GM18909 (cell line): ENCODE results near the gene SVOP.
A peak's percentile ranks its signal among the peaks of the same experiment; 100 is the strongest.

Experiments used
- ATAC-seq: cut with Tn5 transposase; IDR thresholded peaks from one replicate; pipeline ENCODE4 v1.9.1; 2021; ENCODE audit warnings: mild to moderate bottlenecking; ENCODE audit not compliant: unreplicated experiment, poor library complexity

The SVOP gene

DNA sequence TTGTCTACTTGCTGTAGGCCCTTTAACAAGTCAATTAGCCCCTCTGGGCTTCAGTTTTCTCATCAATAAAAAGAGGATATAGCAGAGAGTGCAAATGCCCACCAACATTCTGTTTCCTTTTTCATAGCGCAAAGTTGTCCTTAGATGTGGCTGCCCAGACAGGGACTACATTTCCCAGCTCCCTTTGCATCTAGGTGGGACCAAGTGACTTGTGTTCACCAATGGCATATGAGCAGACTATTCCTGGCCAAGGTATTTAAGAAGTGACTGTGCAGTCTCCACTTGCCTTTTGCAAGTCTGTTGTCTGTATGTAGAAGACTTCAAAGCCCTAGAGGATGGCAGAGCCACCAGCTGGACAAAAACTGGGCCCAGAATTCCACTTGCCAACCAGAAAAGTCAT is 81.3 kb downstream of the SVOP start:
- ATAC-seq, result no peak

DNA sequence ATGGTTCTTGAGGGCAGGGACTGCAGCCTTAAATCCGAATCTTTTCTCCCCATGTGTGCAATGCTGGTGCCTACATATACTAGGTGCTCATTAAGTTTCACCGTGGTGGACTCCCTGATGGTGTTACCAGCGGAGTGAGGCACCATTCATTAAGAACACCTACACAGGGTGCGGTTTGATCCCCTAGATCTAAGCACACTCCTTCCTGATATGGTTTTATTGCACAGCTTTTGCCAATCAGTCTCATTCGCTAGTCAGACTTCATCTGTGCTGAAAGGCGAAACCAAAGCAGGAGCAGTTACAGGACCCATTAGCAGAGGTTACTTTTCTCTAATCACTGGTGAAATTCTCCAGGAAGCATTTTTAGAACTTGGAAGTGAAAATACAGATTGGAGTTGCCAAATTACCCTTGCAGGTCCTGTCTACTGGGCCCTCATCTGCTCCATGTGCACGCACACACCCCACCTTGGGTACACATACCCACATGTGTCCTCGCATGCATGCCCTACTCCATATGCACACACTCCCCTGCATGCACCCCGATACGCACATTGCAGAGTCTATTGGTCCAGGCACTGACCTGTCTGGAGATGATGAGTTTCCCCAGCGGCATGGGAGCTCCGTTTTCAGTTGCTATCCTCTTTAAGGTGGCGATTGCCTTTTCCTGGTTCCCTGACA is 82.5 kb downstream of the SVOP start:
- no peak for ATAC-seq

DNA sequence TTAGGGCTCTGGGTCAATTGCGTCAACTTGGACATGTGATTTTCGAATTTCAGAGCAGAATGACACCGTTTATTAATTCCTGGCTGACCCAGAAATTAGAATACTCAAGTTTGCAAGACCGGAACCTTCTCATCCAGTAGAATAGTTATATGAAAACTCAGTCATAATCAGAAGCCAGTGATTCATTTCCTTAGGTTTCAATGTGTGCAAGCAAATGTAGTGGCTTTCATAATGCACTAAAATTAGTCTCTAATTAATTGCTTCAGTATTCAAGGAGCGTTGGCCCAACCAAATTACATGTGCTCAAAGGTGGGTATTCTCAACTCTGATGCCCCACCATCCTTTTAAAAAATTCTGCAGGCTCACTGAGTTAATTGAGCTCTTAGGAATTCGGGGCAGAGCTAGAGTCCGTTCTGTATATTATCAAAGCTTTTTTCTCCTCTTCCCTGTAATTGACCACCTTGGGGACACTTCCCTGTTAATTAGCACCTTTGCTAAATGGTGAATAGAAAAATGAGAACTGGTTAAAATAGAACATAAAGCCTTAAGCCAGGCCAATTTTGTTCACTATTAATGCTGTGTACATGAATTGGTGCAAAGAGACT is 85.6 kb downstream of the SVOP start:
- ATAC-seq, result no peak

DNA sequence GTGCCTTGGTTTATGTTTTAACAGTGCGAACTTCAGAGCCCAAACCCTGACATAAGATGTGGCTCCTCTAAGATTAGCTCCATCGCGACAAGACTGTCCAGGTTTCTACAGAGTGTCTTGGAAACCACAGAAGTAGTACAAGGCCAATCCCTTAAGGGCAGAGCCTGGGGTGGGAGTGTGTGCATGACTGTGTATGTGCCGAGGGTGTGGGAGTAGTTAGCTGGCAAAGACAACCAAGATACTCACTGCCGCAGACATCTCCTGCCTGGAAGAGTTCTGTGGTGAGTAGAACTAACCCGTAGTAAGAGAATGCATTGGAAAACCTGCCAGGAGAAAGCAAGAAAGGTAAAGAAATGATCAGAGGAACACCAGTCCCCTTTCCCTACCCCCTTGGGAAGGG is 86.9 kb downstream of the SVOP start:
- ATAC-seq, result no peak

DNA sequence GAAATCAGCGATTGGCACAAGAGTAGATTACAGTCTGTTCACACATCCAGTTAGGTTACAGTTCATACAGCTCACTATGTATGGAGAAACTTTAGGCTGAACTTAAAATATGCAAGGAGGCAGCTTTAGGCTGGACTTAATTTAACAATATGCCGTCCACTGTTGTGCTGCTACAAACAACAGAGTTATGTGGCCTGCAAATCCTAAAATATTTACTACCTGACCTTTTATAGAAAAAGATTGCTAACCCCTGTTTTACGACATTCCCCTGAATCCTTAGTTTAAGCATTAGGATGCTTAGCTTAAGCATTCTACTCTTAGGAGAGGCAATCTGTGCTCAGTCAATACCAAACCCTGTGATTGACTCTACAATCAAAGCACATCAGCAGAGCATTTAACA is 90.1 kb downstream of the SVOP start:
- ATAC-seq, result no peak

DNA sequence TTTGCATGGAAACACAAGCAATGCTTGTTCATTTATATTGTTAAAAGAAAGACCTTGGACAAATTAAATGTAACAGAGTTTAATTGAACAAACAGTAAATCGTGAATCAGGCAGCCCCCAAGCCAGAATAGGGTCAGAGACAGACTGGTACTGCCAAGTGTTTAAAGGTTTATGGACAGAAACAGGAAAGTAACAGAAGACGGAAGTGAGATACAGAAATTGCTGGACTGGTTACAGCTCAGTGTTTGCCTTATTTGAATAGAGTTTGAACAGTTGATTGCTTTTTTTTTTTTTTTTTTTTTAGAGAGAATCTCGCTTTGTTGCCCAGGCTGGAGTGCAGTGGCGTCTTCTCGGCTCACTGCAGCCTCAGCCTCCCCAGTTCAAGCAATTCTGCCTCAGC is 90.7 kb downstream of the SVOP start:
- peak; percentile 54 for ATAC-seq

DNA sequence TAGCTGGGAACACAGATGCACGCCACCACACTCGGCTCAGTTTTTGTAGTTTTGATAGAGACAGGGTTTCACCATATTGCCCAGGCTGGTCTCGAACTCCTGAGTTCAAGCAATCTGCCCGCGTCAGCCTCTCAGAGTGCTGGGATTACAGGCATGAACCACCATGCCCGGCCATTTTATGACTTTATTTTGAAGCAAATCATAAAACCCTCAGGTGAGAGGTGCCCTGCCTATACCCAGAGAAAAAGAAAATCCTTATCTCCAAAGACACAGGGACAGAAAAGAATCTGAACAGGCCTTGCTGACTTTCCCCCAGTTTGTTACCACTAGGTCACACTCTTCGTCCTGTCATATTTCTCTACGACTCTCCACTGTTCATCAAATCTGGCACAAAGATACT is 92.2 kb downstream of the SVOP start:
- no peak for ATAC-seq

DNA sequence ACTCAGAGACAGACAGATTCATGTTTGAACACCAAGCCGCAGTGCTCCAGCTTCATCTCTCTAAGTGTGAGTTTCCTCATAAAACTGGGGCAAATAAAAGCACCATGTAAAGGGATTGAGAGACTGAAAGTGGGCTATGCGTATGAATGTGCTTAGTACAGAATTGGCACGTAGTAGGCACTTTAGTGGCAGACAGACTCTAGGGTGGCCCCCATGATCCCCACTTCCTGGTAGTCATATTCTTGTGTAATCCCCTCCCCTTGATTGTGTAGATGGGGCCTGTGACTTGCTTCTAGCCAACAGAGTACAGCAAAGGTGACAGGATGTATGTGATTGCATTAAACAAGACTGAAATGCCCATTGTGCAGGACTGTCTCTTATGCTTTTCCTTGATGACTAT is 98.0 kb downstream of the SVOP start:
- no peak for ATAC-seq

DNA sequence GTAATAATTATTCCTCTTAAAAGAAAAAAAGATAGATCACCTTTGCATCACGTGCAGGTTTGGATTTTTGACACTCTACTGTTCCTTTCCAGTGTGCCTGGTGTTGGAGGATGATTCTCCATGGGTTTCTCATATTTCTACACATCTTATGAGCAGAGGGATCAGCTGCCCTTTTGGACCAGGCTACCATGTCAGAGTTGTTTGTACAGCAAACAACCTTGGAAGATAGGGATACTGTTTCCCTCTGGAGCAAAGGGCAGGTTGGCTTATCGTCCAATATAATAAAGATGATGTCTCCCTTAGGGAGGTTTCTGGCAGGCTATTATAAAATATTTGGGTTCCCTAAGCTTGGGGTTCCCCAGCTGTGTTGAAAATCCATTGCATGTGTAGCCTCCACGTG is 98.9 kb downstream of the SVOP start:
- ATAC-seq, result no peak

DNA sequence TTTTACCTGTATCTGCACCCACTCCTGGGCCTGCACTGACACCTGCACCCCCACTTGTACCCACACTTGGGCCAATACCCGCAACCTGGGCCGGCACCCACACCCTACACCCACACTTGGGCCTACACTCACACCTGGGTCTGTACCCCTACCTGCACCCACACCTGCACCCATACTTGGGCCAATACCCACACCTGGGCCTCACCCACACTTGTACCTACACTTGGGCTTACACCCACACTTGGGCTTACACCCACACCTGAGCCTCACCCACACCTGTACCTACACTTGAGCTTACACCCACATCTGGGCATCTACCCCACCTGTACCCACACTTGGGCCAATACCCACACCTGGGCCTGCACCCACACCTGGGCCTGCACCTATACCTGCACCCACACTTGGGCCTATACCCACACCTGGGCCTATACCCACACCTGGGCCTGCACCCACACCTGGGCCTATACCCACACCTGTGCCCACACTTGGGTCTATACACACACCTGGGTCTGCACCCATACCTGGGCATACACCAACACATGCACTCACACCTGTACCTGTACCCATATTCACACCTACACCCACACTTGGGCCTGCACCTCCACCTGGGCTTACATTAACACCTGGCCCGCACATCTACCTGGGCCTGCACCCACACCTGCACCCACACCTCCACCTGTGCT is 101.8 kb downstream of the SVOP start:
- ATAC-seq, result no peak

DNA sequence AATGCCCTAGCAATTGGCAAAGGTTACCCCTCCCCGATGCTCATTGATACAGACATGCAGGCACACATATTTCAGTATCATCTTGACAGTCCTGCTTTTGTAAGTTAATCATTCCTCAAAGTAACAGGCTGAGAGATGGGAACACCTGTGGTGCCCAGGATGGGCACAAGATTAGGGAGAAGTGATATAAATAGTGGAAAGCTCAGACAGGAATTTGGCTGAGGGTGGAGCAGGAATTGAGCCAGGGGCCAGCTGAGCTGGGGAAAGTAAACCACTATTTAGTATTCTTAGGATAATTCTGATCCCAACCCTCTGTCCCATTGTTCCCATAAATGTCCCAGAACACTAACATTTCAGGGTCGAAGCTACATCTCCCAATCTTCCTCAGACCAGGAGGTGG is 102.7 kb downstream of the SVOP start:
- no peak for ATAC-seq

DNA sequence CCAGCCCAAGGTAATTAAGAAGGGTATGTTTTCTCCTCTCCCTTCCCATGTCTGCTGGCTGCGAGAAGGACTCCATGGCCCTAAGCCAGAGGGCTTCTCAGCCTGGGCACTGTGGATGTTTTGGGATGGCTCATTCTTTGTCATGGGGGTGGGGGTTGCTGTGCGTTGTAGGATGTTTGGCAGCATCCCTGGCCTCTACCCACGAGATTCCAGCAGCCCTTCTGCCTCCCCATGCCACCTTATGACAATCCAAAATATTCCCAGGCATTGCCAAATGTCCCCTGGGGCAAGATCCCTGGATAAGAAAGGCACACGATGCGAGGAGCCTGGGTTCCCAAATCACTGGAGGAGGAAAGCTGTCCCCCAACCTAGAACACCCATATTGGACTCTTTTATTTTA is 104.5 kb downstream of the SVOP start:
- ATAC-seq, result no peak

DNA sequence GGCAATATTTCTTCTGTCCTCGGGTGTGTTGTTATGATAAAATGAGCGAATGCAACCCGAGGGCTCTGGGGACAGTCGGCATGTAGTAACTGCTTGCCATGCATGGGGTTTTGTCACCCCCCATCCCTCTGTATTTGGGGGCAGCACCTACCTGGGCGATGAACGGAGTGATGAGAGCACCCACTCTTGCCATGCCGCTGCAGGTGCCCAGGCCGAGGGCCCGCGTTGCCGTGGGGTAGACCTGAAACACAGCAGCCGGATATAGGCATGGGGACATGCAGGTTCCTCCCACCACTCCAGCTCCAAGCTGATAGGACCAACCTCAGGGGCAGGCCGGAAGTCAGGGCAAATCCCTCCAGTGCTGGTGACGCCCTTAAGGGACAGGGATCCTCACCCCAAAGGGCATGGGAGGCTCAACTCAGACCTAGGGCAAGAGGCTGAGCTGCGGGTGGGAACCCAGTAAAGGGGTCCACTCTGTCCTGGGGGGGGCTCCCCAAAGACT is 105.2 kb downstream of the SVOP start:
- no peak for ATAC-seq

DNA sequence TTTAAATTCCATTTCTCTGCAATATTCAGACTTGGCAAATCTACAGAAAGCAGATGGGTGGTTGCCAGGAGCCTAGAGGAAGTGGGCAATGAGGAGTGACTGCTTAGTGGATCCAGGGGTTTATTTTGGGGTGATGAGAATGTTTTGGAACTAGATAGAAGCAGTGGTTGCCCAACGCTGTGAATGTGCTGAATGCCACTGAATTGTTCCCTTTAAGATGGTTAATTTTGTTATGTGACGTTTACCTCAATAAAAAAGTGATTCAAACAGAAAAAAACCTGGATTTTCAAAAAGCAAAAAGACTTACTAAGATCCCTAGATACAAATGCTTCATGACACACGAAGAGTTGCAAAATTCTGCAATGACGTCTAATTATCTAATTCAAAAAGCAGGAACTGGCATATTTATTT is 106.7 kb downstream of the SVOP start:
- ATAC-seq, result no peak

DNA sequence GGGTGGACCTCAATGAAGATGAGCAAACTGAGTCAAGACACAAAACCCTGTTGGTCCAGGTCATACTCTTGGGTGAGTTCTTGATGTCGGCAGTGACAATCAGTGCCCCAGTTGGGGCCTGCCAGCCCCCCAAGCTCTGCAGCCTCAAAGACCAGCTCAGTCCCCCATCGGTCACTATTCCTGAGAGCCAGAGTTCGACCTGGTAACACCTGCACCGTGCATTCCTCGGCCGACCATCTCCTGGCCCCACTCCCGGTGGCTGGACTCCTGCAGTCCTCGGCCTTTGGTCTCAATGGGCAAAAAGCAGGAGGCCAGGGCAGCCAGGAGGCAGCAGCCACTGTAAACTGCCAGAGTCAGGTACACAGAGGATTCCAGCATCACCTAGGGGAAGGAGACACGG is 108.5 kb downstream of the SVOP start:
- ATAC-seq, result no peak

DNA sequence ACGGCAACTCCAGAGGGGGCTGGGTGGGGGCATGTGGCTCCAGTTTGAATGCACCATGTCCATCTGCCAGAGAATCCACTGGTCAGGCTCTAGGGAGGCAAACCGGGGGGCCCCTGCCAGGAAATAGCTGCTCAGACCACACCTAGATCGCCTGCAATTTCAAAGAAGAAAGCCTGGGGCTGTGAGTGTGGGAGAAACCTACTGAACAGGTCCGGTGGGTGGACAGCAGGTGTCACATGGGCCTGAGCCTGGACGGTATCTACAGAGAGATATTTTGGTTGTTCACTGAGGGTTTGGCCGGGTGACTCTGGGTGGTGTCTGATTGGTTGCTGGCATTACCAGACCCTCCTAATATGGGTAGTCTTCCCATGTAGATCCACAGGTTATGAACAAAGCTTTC is 109.0 kb downstream of the SVOP start:
- ATAC-seq, result no peak

DNA sequence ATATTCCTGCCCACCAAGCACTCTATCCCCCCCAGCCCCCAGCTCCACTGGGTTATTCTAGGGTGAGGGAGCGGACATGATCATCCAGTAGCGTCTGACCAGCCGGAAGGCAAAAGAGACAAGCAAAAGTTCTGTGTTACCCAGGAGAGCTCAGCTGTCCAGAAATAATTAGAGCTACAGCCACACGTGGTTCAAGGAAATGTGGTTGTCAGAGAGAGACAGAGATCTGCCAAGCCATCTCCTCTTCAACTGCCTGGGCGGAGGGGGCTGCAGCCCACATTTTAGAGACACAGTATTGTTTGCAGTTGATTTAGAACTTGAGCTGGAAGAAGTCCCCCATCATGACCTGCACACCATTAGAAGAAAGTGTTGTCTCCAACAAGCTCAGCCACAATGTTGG is 110.5 kb downstream of the SVOP start:
- ATAC-seq, result no peak

DNA sequence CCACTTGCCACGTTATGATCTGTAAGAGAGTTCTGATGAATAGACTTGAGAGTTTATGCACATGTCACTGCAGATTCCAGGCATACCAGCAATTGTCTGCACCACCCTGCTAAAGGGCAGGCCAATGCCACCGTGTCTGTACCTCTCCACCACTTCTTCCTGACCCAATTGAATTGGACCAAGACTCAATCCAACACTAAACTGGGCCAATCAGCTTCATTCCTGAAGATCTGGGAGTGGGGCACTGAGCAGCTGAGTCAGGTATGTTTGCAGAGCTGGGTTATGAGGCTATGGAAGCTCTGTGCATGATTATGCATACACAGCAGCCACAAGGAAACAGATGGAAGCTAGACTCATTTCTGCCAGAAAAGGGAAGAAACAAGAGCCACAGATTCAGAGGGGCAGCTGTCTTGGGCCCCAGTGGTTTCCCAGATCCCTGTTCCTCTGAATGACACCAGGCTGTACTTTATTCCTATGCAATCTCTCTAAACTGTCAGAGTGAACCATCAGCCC is 113.0 kb downstream of the SVOP start:
- no peak for ATAC-seq

DNA sequence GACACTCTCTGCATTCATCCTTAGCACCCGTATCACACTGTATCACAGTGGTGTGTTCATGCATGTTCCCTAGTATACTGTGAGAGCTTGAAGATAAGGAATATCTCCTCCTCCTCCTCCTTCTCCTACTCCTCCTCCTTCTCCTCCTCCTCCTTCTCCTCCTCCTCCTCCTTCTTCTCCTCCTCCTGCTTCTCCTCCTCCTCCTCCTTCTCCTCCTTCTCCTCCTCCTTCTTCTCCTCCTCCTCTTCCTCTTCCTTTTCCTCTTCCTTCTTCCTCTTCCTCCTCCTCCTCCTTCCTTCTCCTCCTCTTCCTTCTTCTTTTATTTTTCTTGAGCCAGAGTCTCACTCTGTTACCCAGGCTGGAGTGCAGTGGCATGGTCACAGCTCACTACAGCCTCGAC is 113.9 kb downstream of the SVOP start:
- no peak for ATAC-seq

DNA sequence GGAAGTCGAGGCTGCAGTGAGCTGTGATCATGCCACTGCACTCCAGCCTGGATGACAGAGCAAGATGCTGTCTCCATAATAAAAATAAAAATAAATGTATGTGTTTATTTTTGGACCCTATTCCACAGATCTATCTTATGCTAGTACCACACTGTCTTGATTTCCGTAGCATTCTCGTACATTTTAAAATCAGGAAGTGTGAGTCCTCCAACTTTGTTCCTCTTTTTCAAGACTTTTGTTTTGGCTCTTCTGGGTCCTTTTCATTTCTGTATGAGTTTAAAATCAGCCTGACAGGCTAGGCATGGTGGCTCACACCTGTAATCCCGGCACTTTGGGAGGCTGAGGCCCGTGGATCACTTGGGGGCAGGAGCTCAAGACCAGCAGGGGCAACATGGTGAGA is 115.1 kb downstream of the SVOP start:
- no peak for ATAC-seq

DNA sequence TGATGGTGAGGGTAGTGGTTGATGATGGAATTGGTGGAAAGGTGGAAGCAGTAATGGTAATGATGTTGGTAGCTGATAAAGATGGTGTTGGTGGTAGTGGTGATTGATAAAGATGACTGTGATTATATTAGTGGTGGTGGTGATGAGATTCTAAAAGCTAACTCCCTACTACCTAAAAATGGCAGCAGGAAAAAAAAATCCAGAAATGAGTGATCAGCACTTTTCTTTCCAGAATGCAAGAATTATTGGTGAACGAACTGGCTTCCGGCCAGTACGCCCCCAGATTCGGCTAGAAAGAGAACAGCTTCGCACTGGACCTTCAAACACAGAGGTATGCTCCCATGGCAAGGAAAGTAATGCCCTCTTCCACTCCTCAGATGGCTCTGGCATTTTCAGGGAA is 121.7 kb downstream of the SVOP start:
- ATAC-seq, result no peak

DNA sequence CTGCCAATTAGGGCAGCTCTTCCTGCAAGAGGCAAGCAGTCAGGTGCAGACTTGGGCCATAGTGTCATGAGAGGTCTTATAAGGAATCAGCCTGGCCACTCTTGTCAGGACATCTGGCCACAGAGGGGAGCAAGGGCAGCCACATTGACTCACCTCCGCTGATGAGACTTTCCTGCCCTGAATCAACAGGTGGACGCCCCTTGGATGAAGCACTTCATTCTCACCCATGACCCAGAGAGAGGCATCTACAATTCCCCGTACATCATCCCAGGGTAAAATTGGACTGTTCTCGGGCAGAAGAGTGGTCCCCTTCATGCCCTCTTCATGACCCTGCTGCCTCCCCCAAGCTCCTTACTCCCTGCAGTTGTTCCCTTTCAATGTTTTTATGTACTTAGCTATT is 124.1 kb downstream of the SVOP start:
- ATAC-seq, result no peak
